Osteoblast (primary cell): ENCODE results near the gene TLL2. TPM values are rescaled to one million over a fixed set of nuclear protein-coding genes. Genes with fewer than 3 reads are reported as not detected.

Experiments used
- DNase-seq: peaks from one replicate; pipeline ENCODE4 v3.0.0; 2011; ENCODE audit warnings: low spot score, mixed read lengths; ENCODE audit not compliant: insufficient read length; ENCODE audit errors: missing footprints
- H2AFZ ChIP-seq: 2 replicates; pipeline ENCODE4 v1.6.0; 2011; ENCODE audit warnings: mild to moderate bottlenecking, low read length
- H3K27ac ChIP-seq: 2 replicates; pipeline ENCODE4 v1.5.1; 2011; ENCODE audit warnings: mild to moderate bottlenecking, low read depth, low read length, moderate library complexity
- H3K27me3 ChIP-seq: 2 replicates; pipeline ENCODE4 v1.6.0; 2012; ENCODE audit warnings: mild to moderate bottlenecking, control low read depth, inconsistent platforms, low read length, moderate library complexity; ENCODE audit not compliant: insufficient read depth
- H3K36me3 ChIP-seq: 2 replicates; pipeline ENCODE4 v1.5.1; 2011; ENCODE audit warnings: mild to moderate bottlenecking, low read length, control low read depth, moderate library complexity; ENCODE audit not compliant: insufficient read depth
- H3K4me1 ChIP-seq: 2 replicates; pipeline ENCODE4 v1.5.1; 2011; ENCODE audit warnings: mild to moderate bottlenecking, low read length, control low read depth, moderate library complexity; ENCODE audit not compliant: insufficient read depth
- H3K4me2 ChIP-seq: 2 replicates; pipeline ENCODE4 v1.6.0; 2011; ENCODE audit warnings: mild to moderate bottlenecking, low read length; ENCODE audit not compliant: insufficient read depth
- H3K4me3 ChIP-seq: fragments of 200-600 bp; sonication (generic); 3 replicates; pipeline ENCODE4 v1.5.1; 2012; ENCODE audit warnings: mild to moderate bottlenecking, low read length, inconsistent platforms; ENCODE audit not compliant: insufficient read depth
- H3K79me2 ChIP-seq: 2 replicates; pipeline ENCODE4 v1.6.0; 2012; ENCODE audit warnings: mild to moderate bottlenecking, low read length, control low read depth, inconsistent platforms; ENCODE audit not compliant: insufficient read depth
- H3K9me3 ChIP-seq: 2 replicates; pipeline ENCODE4 v1.5.1; 2011; ENCODE audit warnings: low read depth, low read length, control low read depth
- H4K20me1 ChIP-seq: 2 replicates; pipeline ENCODE4 v1.6.0; 2012; ENCODE audit warnings: mild to moderate bottlenecking, low read length, control low read depth; ENCODE audit not compliant: insufficient read depth
- CTCF ChIP-seq: IDR thresholded peaks from 2 replicates; pipeline ENCODE4 v1.5.1; 2011; ENCODE audit warnings: mild to moderate bottlenecking, low read depth, low read length, moderate library complexity; ENCODE audit errors: extremely low read depth
- total RNA-seq: library from RNA; depleted of rRNA; stranded (reverse); fragments of >200 nt; gene quantifications from 2 replicates; pipeline ENCODE4 v1.2.3, GENCODE V29; 2012

Gene TLL2
- total RNA-seq, 1 donor, result 0.36 TPM

- Histone ChIP-seq H4K20me1 (no peaks in the 10 kb centered on the region), H3K27ac (no peak overlapping the region), H3K4me2 (no peak overlapping the region), H3K79me2 (no peaks in the 10 kb centered on the region), H3K9me3 (no peaks in the 10 kb centered on the region), H3K4me1 (no peaks in the 10 kb centered on the region), H3K4me3 (no peak overlapping the region), H2AFZ (no peak overlapping the region), H3K36me3 (no peaks in the 10 kb centered on the region), H3K27me3 (peaks cover 2% of the 10 kb centered on the region)
- TF ChIP-seq CTCF, result no peak
- DNase-seq, result no peak
These were observed 191.5 kb downstream of the TLL2 start for GRCh38 chr10:96322275-96322674.

- no peak for TF ChIP-seq CTCF
- Histone ChIP-seq H3K4me2 (no peak overlapping the region), H3K79me2 (no peaks in the 10 kb centered on the region)
These were observed 191.9 kb downstream of the TLL2 start for GRCh38 chr10:96321822-96322221.

GRCh38 chr10:96319754-96320474 is 193.8 kb downstream of the TLL2 start:
- Histone ChIP-seq H3K79me2 (no peaks in the 10 kb centered on the region), H3K36me3 (no peaks in the 10 kb centered on the region), H2AFZ (no peak overlapping the region), H4K20me1 (no peaks in the 10 kb centered on the region), H3K9me3 (no peaks in the 10 kb centered on the region), H3K4me1 (no peaks in the 10 kb centered on the region), H3K4me3 (no peak overlapping the region), H3K4me2 (no peak overlapping the region), H3K27ac (no peak overlapping the region), H3K27me3 (no peaks in the 10 kb centered on the region)
- TF ChIP-seq CTCF, result no peak
- DNase-seq, result no peak

More at GRCh38 chr10:96321822-96322221, 191.9 kb downstream of the TLL2 start:
- Histone ChIP-seq H3K9me3 (no peaks in the 10 kb centered on the region), H3K36me3 (no peaks in the 10 kb centered on the region), H3K4me3 (no peak overlapping the region), H4K20me1 (no peaks in the 10 kb centered on the region), H3K27ac (no peak overlapping the region), H3K4me1 (no peaks in the 10 kb centered on the region), H2AFZ (no peak overlapping the region), H3K27me3 (peaks cover 2% of the 10 kb centered on the region)
- no peak for DNase-seq

GRCh38 chr10:96317067-96317833 is 196.5 kb downstream of the TLL2 start:
- no peak overlapping the region for H3K4me2 ChIP-seq
- H4K20me1 ChIP-seq, result no peaks in the 10 kb centered on the region
- no peaks in the 10 kb centered on the region for H3K36me3 ChIP-seq
- H3K79me2 ChIP-seq, result no peaks in the 10 kb centered on the region
- H3K9me3 ChIP-seq, result no peaks in the 10 kb centered on the region
- TF ChIP-seq CTCF, result no peak
- no peak overlapping the region for H2AFZ ChIP-seq
- no peak for DNase-seq
- H3K4me1 ChIP-seq, result no peaks in the 10 kb centered on the region
- H3K4me3 ChIP-seq, result no peak overlapping the region
- H3K27ac ChIP-seq, result no peak overlapping the region
- no peaks in the 10 kb centered on the region for H3K27me3 ChIP-seq
